ENCODE data around the gene DYNLRB1. TPM values are rescaled to one million over a fixed set of nuclear protein-coding genes. Genes with fewer than 3 reads are reported as not detected.

The DYNLRB1 gene
- total RNA-seq, 2 donors from 2014 or later = 116 to 124 TPM

DNA sequence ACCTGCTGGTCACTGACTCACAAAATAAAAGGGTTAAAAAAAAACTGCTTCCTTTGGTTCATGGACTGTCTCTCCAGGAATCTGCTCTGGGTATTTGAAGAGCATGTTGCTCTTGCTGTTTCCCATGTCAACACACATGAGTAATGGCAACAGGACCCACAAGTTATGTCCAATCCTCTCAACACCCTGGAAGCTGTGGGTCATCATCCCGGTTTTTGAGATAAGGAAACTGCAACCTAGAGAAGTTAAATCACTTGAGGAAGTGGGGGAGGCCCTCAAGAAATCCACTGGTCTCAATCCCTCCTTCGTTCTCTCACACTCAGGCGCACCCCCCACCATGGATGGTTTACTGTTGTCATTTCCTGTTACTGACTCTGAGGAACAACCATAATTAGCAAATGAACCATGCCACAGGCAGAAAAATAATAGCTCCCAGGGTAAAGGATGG is 54.7 kb downstream of the DYNLRB1 start:
- DNase-seq (ENCODE audit: low spot score) = peak; percentile 23
- intact Hi-C loops (cut with DNase I) = loop anchor here in 1 of 2 donors (10.0 kb wide), 1 partner anchor 394 kb away; no protein-coding TSS in a partner anchor

GRCh38 chr20:34571753-34572152 is 55.5 kb downstream of the DYNLRB1 start:
- intact Hi-C loops (cut with DNase I) = loop anchor here in 1 of 2 donors (10.0 kb wide), 1 partner anchor 393 kb away; no protein-coding TSS in a partner anchor
- no peak for DNase-seq (ENCODE audit: low spot score)

DNA sequence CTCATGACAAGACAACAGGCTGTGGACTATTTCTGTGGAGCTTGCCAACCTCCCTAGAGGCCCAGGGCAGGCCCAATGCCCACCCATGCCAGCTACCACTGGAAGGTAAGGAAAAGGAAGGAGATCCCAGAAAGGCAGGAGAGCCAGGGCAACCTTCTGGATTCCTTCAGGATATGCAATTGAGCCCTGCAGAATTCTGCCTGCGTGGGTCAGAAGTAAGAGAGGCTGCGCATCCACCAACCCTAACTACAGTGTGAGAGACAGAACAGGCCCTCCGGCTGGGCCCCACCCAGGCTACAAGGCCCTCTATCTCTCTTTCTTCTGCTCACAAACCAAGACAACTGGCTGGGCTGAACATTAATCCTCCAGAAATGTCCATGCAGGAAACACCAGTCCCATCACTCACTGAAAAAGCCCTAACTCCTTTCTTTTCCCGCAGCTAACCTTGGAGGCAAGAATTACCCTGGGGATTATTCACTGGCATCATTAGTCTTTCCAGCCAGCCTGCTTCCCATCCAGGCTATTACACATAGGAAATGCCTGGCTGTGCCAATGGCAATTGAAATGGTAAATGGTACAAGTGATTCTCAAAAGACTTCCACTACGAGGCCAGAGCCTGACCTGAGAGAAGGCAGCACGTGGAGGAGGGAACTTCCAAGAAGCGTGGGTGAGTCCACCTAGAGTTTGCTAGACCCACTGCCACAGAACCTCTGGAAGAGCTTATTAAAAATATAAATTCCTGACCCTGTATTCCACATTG is 57.5 kb downstream of the DYNLRB1 start:
- DNase-seq (ENCODE audit: low spot score) = no peak
- intact Hi-C loops (cut with DNase I) = loop anchor here in 1 of 2 donors (10.0 kb wide), 1 partner anchor 391 kb away; no protein-coding TSS in a partner anchor

DNA sequence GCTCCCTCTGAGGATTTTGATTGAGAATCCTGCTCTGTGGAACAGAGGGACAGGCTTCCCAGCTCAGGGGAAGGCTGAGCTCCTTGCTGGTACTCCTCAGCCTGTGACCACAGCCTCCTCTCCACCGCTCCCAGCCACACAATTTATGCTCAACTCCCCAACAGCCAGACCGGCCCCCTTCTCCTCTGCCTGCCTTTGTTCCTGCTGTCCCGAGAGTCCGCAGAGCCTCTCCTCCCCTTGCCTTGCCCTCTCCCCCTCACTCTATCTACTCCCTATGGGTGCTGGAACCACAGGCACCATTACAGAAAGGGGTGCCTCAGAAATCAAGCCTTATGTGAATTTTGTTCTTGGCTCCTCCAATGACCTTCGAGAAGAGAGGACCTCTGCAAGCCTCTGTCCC is 58.2 kb downstream of the DYNLRB1 start:
- intact Hi-C loops (cut with DNase I) = loop anchor here in 1 of 2 donors (10.0 kb wide), 1 partner anchor 390 kb away; no protein-coding TSS in a partner anchor

GRCh38 chr20:34574861-34575260 is 58.6 kb downstream of the DYNLRB1 start:
- intact Hi-C loops (cut with DNase I) = loop anchor here (5.0 to 10.0 kb wide), 2 partner anchors 132 to 390 kb away; no protein-coding TSS in a partner anchor
- no peak for DNase-seq (ENCODE audit: low spot score)

More for the DNA sequence above, 58.2 kb downstream of the DYNLRB1 start:
- DNase-seq (ENCODE audit: low spot score) = no peak

DNA sequence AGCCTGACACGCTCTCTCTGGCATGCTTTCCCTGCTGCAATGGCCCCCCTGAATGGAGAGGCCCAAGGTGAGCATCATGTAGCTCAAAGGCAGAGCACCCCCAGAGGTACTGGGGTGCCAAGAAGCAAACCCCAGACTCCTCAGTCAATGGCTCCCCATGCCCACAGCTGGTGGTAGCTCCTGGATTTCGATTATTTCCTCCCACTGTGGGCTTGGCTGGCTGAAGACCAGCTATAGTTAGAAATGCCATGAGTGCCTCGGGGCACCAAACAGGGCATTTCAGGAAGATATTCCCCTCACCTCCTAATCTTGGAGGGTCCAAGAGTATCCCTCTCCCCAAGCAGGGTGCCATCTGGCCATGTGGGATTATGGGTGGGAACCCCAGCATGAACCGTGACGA is 59.0 kb downstream of the DYNLRB1 start:
- intact Hi-C loops (cut with DNase I) = loop anchor here (5.0 to 10.0 kb wide), 2 partner anchors 132 to 390 kb away; no protein-coding TSS in a partner anchor
- DNase-seq (ENCODE audit: low spot score) = no peak

DNA sequence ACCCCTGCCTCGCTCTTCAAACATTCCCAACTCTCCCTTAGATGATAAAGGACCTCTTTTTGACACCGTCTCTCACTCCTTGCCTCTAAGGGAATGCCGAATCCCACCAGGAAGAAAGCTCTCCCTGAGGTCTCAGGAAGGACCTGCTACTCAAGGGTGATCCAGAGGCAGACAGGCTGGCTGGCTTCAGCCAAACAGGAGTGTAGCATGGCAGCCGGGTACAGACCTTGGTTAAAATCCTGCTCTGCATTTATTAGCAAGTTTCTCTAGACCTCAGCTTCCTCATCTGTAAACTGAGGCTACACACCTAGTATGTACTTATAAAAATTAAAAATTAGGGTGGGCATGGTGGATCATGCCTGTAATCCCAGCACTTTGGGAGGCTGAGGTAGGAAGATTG is 59.5 kb downstream of the DYNLRB1 start:
- DNase-seq (ENCODE audit: low spot score) = no peak
- intact Hi-C loops (cut with DNase I) = loop anchor here (5.0 to 10.0 kb wide), 2 partner anchors 132 to 389 kb away; no protein-coding TSS in a partner anchor

DNA sequence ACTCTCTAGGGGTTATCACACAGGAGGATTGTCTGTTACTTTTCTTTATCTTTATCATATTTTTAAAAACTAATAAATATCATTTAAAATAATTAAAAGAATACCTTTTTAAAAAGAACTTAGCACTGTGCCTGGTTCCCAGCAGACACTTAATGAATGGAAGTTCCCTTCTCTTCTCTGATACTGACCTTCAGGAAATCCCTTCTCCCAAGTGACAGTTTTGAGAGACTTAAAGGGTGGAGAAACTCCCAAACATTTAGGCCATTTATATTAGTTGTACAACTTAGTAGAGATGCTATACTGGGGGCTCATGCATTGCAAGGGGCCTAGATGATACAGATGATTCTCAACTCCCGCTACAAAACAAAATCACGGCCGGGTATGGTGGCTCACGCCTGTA is 60.8 kb downstream of the DYNLRB1 start:
- no peak for DNase-seq (ENCODE audit: low spot score)
- intact Hi-C loops (cut with DNase I) = loop anchor here (5.0 to 10.0 kb wide), 2 partner anchors 130 to 388 kb away; no protein-coding TSS in a partner anchor

- no peak for DNase-seq (ENCODE audit: low spot score)
- intact Hi-C loops (cut with DNase I) = loop anchor here (5.0 to 10.0 kb wide), 2 partner anchors 129 to 387 kb away; no protein-coding TSS in a partner anchor
These were observed 61.8 kb downstream of the DYNLRB1 start for GRCh38 chr20:34578025-34578424.

- intact Hi-C loops (cut with DNase I) = loop anchor here (5.0 to 10.0 kb wide), 2 partner anchors 129 to 386 kb away; no protein-coding TSS in a partner anchor
- no peak for DNase-seq (ENCODE audit: low spot score)
These were observed 62.3 kb downstream of the DYNLRB1 start for GRCh38 chr20:34578521-34578920.

- DNase-seq (ENCODE audit: low spot score) = no peak
- intact Hi-C loops (cut with DNase I) = loop anchor here (5.0 to 10.0 kb wide), 2 partner anchors 128 to 385 kb away; no protein-coding TSS in a partner anchor
These were observed 63.2 kb downstream of the DYNLRB1 start for GRCh38 chr20:34579191-34579978.

GRCh38 chr20:34579979-34580940 is 64.0 kb downstream of the DYNLRB1 start:
- DNase-seq (ENCODE audit: low spot score) = no peak
- intact Hi-C loops (cut with DNase I) = loop anchor here (5.0 to 10.0 kb wide), 2 partner anchors 127 to 385 kb away; no protein-coding TSS in a partner anchor

- intact Hi-C loops (cut with DNase I) = no loop called here
- DNase-seq (ENCODE audit: low spot score) = no peak
These were observed 65.3 kb downstream of the DYNLRB1 start for GRCh38 chr20:34581341-34582184.

DNA sequence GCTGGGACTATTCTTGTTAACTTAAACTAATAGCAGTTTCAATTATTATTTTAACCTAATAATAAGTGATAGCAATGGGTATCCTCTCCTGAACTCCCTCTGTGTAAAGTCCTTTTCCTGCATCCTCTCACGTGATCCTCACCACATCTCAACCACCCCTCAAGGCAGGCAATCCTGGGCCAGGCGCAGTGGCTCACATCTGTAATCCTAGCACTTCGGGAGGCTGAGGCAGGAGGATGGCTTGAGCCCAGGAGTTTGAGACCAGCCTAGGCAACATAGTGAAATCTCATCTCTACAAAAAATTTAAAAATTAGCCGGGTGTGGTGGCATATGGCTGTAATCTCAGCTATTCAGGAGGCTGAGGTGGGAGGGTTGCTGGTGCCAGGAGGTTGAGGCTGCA is 66.0 kb downstream of the DYNLRB1 start:
- no peak for DNase-seq (ENCODE audit: low spot score)
- intact Hi-C loops (cut with DNase I) = no loop called here

DNA sequence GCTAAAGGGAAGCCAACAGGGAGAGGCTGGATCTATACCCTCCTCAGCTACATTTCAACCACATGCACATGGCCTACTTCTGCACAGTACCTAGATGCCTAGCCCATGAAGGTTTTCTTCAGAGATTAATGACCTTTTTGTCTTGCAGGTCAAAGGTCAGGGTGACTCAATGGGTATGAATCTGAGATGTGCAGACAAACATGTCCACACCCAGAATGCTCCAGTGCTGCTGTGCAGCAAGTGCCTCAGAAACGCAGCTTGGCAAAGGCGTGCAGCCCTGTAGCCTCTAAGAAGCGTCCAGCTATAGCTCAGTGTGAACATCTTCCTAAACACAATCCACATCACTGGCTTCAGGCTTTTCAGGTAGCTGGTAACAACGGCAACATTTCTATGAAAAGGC is 66.7 kb downstream of the DYNLRB1 start:
- DNase-seq (ENCODE audit: low spot score) = no peak
- intact Hi-C loops (cut with DNase I) = no loop called here

GRCh38 chr20:34583544-34583943 is 67.3 kb downstream of the DYNLRB1 start:
- intact Hi-C loops (cut with DNase I) = no loop called here
- DNase-seq (ENCODE audit: low spot score) = no peak

DNA sequence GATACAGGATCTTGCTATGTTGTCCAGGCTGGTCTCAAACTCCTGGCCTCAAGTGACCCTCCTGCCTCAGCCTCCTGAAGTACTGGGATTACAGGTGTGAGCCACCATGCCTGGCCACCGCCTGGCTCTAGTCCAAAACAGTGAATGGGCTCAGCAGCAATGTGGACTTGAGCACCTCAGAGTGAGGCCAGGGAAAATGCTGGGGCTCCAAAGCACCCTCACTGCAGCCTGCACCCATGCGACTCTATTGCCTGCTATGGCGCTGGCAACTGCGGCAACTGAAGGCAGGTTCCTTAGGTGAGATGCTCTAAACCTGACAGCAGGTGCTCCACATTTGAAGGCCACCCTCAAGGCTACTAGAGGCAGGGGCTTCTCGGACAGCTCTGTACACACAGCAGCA is 68.8 kb downstream of the DYNLRB1 start:
- no peak for DNase-seq (ENCODE audit: low spot score)
- intact Hi-C loops (cut with DNase I) = no loop called here
